NB4 (cell line): Measurements from ENCODE around the gene ATRX.

ENCODE experiments used
- CTCF ChIP-seq: IDR thresholded peaks from one replicate; pipeline ENCODE4 v1.5.1; 2012; ENCODE audit warnings: low read depth, low read length
- POLR2A ChIP-seq: IDR thresholded peaks from 2 replicates; pipeline ENCODE4 v1.6.1; 2011; ENCODE audit warnings: mild to moderate bottlenecking; ENCODE audit not compliant: insufficient read length; ENCODE audit errors: extremely low read depth

GRCh38 chrX:77603635-77604336 is 182.2 kb downstream of the ATRX start:
- TF ChIP-seq CTCF (no peak), POLR2A (no peak)
